HK-2 (cell line): ENCODE results near the gene ITGA3.
"Not testable (repeated sequence)": the region's sequence is repeated elsewhere in the genome, so short reads cannot be mapped to it uniquely, and the experiment has no call there.

Source experiments
- DNase-seq: peaks from one replicate; pipeline ENCODE4 v3.0.0-alpha.2; 2018; ENCODE audit not compliant: unreplicated experiment

ITGA3 gene

DNA sequence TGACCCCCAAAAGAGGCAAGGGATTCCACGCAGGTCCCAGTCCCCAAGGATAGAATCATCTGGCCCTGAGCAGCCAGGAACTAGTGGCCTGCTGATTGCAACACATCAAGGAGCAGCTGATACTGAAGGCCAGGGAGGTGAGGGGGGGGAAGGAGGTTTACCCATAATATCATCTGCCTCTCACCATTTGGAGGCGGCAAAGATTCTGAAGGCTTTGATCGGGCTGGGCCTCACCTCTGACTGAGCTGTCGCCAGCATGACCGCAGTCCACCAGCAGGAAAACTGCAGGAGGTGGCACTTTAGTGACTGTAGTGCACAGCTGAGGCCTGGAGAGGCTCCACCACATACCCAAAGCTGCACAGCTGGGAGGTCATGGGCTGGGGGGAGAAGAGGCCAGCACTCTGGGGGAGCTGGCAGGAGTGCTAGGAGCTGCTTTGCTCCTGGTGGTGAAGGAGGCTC lies 20.5 kb upstream of the ITGA3 start:
- no peak for DNase-seq

DNA sequence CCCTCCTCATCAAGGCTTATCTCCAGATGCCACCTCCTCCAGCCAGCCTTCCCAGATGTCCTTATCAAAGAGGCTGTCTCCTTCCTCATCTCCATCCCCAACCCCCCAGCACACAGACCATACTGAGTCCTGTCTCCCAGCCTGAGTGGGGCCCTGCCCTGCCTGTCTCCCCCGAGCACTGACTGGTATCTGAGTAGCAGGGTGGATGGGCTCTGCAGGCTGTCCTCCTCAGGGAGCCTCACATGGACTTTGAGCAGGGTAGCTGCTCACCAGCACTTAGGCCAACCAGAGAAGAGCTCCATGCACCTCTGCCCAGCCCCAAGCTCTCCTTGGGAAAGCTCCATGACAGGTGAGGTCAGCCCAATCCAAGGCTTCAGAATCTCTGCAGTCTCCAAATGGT lies 20.0 kb upstream of the ITGA3 start:
- no peak for DNase-seq

DNA sequence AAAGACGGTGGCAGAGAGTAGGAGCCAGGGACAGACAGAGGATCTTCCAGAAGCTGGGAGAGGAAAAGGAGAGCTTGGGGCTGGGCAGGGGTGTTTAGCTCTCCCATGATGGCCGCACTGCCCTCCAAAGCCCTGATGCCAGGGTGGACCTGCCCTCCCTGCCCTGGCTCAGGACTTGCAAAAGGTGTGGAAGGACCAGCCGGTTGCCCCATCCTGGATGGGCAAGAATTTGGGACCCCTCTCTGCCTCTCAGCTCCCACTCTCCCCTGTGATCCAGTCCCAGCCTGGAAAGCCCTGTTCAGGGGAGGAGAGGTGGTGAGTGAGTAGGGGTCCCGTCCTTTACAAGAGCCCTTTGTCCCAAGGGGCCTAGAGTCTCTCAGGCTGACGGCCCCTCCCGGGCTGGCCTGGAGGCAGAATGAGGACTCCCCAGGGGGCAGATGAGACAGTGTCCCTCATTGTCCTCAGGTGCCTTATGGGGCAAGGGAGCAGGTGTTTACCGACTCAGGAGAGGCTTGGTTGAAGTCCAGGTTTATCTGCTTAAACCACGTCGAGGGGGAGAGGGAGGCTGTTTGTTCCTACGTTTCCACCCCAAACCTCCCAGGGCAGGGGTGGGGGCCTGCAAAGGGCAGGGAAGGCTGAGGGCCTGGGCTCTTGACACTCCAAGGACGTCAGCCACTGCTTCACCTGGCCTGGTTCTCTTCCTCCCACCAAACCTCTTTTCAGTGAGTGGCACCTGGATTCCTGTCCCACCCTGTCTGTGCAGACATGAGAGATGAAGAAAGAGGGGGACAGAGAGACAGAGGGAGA lies 19.3 kb upstream of the ITGA3 start:
- no peak for DNase-seq

DNA sequence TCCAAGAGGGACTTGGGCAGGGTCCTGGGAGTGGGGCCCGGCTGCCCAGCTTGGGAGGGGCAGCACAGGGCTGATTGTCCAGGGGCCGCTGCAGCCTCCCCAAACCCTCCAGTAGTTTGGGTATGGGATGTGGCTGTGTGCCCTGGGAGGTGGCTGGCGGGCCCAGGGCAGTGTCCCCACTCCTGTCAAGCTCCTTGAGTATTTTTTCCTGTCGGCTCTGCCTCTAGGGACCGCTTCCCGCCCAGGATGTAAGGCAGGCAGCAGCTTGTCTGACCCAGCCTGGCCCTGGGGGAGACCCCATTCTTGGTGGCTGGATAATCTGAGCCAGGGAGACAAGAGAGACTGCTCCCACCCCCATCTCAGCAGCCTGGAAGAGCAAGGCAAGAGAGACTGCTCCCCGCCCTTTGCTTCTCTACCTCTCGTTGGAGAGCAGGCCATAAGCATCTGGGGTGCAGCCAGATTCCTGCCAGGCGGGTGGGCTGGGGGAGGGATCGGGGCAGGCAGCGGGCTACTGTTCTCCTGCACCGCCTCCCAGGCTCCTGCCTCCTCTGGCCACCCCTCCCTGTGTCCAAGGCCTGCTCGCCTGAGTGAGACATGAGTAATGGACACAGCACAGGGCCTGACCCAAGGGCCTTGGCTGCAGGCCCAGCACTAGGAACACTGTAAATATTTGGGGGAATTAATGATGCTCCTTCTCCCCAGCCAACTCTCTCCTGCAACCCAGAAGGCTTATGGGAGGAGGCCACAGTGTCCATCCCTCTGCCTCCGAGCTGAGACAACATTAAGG lies 18.4 kb upstream of the ITGA3 start:
- peak; percentile 80 for DNase-seq

DNA sequence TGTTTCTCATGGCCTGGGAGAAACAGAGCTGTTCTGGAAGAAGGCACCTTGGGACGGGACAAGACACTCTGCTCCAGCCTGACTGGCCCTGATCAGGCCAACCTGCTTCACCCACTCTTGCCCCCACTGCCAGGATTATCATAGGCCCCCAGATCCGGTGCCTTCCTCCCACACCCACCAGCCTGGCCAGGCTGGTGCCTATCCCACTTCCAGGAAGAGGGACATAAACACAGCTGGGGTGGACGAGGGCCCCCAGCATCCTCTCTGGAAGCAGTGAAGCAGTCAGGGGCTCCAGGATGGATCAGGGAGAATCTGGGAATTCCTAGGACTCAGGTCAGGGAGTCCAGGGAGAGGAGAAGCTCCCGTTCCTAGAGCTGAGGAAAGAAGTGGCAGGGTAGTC lies 16.9 kb upstream of the ITGA3 start:
- DNase-seq: no peak

DNA sequence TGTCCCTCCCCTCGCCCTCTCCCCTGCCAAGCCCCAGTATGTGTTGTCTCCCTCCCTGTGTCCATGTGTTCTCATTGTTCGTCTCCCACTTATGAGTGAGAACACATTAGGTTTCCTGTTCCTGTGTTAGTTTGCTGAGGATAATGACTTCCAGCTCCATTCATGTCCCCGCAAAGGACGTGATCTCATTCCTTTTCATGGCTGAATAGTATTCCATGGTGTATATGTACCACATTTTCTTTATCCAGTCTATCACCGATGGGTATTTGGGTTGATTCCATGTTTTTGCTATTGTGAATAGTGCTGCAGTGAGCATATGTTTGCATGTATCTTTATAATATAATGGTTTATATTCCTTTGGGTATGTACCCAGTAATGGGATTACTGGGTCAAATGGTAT lies 15.4 kb upstream of the ITGA3 start:
- DNase-seq: not testable (repeated sequence)

DNA sequence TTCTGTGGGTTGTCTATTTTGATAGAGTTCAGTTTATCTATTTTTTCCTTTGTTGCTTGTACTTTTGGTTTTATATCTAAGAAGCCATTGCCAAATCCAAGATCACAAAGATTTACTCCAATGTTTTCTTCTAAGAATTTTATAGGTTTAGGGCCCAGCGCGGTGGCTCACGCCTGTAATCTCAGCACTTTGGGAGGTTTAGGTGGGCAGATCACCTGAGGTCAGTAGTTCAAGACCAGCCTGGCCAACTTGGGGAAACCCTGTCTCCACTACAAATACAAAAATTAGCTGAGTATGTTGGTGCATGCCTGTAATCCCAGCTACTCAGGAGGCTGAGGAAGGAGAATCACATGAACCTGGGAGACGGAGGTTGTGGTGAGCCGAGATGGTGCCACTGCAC lies 13.7 kb upstream of the ITGA3 start:
- no peak for DNase-seq

DNA sequence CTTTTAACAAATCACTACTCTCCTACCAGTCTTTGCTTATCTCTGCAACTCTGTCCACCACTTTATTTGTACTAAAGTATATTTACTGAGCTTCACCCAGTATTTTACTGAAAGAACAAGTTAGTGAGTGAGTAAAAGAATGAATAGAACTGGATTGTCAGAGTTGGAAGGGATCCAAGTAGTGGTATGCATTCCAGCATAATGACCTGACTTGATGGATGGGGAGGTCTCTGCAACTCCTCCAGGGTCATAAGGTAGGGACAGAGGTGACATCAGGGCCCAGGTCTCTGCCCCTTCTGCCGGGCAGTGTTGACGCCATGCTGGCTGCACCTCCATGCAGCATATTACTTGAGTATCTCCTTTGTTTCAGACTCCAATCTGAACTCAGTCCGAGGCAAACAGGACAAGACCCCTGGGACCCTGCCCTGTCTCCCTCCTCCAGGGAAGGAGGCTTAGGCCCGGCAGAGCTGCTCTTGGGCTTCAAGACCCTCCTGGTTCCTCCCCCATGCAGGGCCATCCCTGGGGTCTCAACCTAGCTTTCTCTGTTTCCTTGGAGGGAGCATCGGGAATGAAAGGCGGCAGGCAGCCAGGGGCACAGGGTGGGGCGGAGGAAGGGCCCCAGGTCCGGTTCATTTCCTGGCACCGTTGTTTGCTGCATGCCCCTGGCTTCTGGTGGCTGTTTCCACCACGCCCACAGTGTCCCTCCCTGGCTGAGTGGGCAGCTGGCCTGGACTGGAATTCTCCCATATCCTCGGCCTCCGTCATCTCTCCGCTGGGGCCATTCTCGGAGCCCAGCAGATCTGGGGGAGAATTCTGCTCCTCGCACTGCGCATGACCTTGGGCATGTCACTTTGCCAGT lies 12.4 kb upstream of the ITGA3 start:
- no peak for DNase-seq

DNA sequence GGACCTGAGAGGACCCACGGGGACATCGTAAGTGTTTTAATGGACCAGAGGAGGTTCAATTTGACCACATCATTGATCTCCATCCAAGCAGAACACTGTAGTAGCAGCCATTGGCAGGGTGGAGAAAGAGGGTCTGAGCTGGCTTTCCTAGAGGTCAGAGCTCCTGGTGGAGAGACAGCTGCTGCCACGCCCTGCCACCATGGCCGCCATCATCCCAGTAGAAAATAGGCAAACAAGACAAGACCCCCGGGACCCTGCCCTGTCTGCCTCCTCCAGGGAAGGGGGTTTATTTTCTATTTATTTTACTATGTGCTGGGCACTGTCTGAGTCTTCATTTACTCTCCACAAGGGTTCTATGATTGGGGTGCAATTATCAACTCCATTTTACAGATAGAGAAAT lies 11.4 kb upstream of the ITGA3 start:
- no peak for DNase-seq

DNA sequence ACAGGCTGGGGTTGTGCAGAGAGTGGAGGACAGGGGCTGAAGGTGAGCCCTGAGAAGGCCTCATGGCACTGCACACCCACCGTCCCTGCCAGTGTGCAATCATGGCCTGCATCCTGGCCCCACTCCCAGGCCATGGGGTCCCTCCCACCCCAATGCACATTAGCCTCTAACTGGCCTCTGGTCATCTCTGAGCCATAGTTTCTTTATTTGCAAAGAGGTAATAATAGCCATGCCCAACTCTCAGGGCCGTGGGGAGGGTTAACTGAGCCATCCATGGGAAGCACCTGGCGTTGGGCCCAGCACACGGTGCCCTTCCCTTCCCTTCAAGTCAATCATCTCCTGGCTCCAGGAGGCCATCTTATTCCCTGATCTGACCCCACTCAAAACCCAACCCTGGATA lies 10.8 kb upstream of the ITGA3 start:
- no peak for DNase-seq

DNA sequence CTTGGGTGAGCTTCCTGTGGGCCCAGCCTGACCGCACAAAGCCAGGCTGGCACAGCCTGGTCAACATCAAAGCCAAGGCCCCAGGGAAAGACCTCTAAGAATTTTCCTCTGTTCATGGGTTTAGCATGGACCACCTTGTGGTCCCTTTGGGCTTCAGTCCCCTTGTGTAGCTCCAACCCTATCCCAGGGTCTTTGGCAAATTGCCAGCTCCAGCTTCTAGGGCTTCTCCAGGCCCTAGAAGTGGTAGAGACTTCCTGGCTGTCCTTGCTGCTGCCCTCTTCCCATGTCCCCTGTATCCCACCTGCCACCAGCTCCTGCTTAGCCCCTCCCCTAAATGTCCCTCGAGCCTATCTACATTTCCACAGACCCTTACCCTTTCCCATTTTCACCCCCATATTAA lies 9.7 kb upstream of the ITGA3 start:
- no peak for DNase-seq

DNA sequence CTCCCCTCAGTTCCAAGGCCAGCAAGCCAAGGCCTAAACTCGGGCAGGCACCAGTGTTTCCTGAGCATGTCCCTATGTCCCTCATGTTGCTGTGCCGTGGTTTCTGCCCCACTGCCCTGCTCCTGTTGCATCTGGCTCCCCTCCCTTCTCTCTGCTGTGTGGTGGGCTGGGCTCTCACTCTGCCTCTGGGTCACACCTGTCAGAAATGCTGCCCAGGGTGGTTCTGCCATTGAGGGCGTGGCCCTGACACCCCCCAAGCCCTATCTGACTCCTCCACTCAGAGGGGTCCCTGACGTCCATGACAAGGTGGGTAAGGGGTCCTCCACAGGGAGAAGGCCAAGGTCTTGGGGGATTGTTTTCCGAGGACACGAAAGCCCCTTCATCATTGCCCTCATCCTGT lies 9.2 kb upstream of the ITGA3 start:
- DNase-seq: no peak

DNA sequence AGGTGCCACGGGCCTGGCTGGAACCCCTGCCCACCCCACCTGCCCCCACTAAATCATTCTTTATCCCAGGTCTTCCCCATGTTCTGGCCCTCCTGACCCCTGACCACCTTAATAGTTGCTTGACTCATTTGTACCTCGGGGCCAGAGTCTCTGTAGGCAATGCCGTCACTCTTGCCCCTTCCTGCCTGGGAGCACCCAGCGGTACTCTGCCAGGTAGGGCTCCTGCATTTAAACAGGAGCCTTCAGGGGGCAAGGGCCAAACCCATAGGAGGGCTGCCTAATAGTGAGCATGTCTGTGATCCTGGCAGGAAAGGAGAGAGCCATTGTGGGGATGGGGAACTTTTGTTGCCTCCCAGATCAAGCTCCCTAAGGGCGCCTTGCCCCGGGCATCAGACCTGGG lies 8.8 kb upstream of the ITGA3 start:
- DNase-seq: no peak

DNA sequence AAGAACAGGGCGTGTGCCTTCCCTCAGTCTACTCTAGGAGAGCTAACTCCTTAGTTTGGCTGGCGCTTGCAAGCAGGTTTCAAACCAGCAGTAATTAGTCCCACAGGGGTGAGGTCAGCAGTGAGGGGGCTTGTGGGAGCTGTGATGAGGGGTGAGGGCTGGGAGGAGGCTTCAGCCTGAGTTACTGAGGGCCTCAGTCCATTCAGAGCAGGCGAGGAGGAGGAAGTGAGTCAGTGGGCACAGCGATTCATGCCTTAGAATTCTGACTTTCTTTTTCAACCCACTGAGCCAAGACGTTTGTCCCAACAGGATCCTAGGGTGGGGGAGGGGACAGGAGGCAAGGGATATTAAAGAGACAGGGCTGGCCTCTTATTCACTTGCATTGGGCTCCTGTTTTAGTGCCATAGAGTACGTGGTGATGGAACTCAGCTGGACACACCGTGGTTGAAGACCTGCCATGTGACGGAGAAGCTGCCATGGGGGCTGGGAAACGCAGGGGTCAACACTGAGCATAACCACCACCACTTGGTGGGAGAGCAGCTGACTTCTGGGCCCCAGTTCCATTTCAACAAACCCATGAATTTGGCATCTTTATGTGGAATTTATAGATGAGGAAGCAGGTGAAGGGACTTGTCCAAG lies 8.3 kb upstream of the ITGA3 start:
- peak; percentile 90 for DNase-seq

DNA sequence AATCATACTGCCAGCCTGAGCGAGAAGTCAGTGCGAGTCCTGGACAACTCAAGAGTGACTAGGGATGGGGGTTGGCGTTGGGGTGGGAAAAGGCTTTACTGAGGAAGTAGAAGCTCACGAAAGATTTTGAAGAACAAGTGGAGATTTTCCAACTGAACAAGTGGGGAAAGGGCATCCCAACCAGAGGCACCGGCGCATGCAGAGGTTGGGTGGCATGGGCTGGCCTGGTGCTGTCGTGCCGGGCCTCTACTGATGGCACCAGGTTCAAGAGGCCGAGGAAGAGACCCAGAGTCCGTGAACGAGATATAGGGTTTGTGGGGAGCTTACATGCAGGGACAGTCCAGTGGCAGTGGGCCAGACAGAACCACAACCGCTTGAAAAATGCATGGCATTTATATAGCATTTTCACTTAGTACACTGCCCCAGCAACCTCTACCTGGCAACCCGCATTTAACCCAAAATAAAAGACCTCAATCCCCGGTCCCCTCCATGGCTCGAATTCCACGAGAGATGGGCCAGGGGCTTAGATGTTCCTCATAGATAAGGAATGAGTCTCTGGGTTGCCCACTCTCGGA lies 7.7 kb upstream of the ITGA3 start:
- no peak for DNase-seq

DNA sequence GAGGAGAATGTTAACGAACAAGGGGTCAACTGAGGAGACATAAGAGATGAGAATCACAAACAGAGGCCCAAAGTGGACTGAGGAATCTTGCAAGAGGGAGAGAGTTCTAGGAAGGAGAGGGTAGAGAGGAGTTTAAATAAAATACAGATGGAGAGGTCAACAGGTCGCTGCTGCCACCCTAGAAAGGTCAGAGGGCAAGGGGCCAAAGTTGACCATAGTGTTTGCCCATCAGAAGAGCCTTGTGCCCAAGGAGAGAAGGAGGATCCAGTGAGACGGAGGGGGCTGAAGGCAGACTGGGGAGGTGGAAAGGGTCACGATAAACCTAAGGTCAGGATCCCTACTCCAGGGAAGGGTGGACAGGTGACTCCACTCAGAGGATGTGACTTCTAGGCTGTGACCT lies 6.9 kb upstream of the ITGA3 start:
- DNase-seq: no peak

DNA sequence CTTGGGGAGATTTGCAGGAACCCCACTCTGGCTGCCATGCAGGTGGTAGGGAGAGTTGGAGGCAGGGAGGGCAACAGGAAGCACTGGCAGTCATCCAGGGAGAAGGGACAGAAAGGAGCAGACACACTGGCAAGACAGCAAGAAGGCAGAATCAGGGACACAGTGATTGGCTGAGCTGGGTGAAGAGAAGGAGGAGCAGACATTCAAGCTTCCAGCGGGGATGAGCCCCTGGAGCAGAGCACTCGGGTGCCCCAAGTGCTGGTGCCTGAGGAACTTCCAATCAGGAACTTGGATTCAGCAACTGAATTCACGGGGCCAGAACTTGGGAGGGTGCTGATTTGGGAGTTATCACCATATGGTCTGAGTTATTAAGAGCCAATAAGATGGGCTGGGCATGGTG lies 6.3 kb upstream of the ITGA3 start:
- DNase-seq: no peak

DNA sequence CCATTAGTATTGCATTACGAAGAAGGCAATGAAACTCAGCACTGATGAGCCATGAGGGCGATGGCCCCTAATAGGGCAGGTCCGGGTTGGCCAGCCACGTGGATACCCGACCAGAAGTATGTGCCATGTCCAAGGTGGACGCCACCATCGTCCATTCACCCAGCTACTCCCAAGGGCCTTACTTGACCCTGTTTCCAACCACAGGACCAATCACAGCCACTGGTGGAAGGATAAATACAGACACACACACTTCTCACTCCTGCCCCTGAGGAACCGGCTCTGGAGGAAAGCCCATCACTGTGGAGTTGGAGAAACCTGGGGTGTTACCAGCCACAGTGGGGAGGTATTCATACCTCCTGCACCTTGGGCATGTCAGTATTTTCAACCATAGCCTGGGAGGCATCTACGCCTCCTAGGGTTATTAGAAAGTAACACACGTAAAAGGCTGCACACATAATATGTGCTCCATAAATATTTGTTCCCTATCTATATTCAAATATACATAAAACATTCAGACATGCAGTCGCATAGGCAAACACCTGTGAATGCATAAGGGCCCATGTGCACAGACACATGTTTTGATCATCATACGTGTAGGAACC lies 5.4 kb upstream of the ITGA3 start:
- no peak for DNase-seq

DNA sequence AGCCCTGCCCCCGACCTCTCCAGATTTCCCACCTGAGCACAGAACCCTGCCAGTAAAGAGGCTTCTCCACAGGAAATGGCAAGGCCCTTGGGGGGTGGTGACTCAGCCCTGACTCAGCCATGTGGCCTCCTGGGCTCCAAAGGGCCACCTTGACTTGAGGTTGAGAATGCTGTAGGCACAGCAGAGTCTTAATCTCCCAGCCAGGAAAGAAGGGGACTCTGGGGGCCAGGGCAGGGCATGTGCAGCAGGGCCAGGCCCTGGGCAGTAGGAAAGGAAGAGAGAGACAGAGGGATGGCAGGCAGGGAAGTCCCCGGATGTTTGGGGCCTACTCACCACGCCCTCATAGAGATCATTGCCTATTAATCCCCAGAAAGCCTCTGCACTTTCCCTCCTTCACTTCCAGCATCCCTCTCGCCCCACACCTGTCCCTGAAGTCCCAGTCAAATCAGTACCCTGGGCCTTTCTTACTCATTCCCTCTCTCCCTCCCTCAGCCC lies 4.8 kb upstream of the ITGA3 start:
- DNase-seq: peak; percentile 97

DNA sequence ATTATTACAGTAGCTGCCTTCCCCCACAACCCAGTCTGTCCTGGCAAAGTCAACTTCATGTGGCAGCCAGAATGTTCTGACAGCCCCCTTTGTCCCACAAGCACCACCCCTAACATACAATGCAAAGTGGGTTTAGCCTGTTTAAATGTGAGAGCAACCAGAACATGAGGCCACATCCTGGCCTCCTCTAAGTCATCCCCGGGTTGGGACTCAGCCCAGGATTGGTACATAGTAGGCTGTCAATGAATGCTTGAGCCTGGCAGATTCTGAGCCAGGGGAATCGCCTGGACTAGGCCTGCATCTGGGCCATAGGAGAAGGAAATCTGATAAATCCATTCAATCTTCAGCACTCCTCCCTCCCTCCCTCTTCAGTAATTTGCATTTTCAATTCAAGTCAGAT lies 4.3 kb upstream of the ITGA3 start:
- no peak for DNase-seq

DNA sequence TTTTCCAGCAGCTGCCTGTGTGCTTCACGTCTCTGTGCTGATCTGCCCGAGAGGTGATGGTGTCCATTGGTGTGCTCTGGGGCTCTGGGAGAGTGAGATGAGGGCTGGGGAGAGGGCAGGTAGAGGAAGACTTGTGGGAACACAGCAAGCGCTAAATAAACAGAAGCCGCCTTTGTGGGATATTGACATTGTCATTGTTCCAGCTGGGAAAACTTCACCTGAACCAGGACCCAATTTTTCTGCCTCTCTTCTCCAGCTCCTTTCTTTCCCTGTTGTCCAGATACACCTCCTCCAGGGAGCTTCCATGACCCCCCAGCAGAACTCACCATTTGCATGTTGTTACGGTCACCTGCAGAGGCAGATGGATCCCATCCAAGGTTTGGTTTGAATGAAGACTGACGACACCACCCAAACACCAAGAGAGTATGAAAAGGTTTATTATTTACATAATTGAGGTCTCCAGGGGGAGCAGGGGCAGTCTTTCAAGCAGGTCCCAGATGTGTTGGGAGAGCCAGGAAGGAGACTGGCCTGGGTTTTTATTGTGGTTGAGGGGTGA lies 3.6 kb upstream of the ITGA3 start:
- no peak for DNase-seq
